Stimulated activated CD8-positive, alpha-beta memory T cell treated with anti-CD3 and anti-CD28 coated beads, Interleukin-4, amount 100 ng/mL, for 24 hours (primary cell): ENCODE measurements around the gene ETV5.
"Not testable (repeated sequence)": the region's sequence is repeated elsewhere in the genome, so short reads cannot be mapped to it uniquely, and the experiment has no call there.

ENCODE experiments used
- DNase-seq: peaks from one replicate; pipeline ENCODE4 v3.0.0-alpha.2; 2020; ENCODE audit warnings: low read depth

Gene ETV5

GRCh38 chr3:186021673-186022362 lies 87.1 kb downstream of the ETV5 start:
- DNase-seq: no peak

- DNase-seq: not testable (repeated sequence)
Measured at GRCh38 chr3:186021250-186021649, 87.6 kb downstream of the ETV5 start.

GRCh38 chr3:186019288-186019687 lies 89.6 kb downstream of the ETV5 start:
- not testable (repeated sequence) for DNase-seq

GRCh38 chr3:186014866-186015265 lies 94.0 kb downstream of the ETV5 start:
- DNase-seq: no peak

GRCh38 chr3:186013312-186013711 lies 95.6 kb downstream of the ETV5 start:
- no peak for DNase-seq

- DNase-seq: no peak
Measured at GRCh38 chr3:186012137-186012536, 96.8 kb downstream of the ETV5 start.

- DNase-seq: no peak
Measured at GRCh38 chr3:186004671-186005070, 104.2 kb downstream of the ETV5 start.

- DNase-seq: no peak
Measured at GRCh38 chr3:186004209-186004608, 104.7 kb downstream of the ETV5 start.

- DNase-seq: no peak
Measured at GRCh38 chr3:186003610-186004009, 105.3 kb downstream of the ETV5 start.

GRCh38 chr3:186002884-186003472 lies 105.9 kb downstream of the ETV5 start:
- no peak for DNase-seq

GRCh38 chr3:186001842-186002241 lies 107.0 kb downstream of the ETV5 start:
- DNase-seq: no peak

GRCh38 chr3:185999221-185999620 lies 109.7 kb downstream of the ETV5 start:
- no peak for DNase-seq

GRCh38 chr3:185998136-185998535 lies 110.8 kb downstream of the ETV5 start:
- DNase-seq: no peak

- no peak for DNase-seq
Measured at GRCh38 chr3:185997130-185997529, 111.8 kb downstream of the ETV5 start.
